ENCODE results near the gene ACAP3. TPM values are rescaled to one million over a fixed set of nuclear protein-coding genes. Genes with fewer than 3 reads are reported as not detected.

ACAP3 gene
- polyA plus RNA-seq, 3 donors = 33.2 to 35.6 (median 33.5) TPM

DNA sequence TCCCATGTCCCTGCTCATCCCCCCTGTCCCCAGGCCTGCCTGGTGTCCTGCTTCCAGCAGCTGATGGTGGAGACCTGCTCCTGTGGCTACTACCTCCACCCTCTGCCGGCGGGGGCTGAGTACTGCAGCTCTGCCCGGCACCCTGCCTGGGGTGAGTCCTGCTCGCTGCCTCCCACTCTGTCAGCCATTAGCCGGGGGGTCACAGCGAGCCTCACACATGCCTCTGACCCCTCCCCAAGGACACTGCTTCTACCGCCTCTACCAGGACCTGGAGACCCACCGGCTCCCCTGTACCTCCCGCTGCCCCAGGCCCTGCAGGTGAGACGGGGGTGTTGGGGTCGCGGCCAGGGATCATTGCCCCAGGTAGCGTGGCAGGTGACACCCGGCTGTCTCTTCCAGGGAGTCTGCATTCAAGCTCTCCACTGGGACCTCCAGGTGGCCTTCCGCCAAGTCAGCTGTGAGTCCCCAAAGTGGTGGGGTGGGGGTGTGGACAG, 17.4 kb downstream of the ACAP3 start:
- no peak for DNase-seq

DNA sequence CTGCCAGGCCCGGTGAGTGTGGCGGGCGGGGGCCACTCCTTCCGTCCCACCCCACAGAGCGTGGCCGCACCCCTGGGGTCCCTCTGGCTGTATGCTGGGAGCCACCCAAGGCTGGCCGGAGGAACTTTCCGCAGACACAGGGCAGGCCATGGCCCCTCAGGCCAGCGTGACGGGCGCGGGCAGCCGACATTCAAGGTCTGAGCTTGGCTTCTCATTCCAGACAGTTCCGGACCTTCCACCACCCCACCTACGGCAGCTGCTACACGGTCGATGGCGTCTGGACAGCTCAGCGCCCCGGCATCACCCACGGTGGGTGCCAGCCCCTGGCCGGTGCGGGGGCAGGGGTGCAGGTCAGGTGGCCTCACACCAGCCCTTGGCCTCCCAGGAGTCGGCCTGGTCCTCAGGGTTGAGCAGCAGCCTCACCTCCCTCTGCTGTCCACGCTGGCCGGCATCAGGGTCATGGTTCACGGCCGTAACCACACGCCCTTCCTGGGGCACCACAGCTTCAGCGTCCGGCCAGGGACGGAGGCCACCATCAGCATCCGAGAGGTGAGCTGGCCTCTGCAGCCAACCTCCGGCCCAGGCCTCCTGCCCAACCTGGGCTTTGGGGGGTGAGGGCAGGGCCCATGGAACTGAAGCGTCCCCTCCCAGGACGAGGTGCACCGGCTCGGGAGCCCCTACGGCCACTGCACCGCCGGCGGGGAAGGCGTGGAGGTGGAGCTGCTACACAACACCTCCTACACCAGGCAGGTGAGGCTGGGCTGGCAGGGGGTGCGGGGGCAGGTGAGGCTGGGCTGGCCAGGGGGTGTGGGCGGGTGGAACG, 20.2 kb downstream of the ACAP3 start:
- no peak for DNase-seq

DNA sequence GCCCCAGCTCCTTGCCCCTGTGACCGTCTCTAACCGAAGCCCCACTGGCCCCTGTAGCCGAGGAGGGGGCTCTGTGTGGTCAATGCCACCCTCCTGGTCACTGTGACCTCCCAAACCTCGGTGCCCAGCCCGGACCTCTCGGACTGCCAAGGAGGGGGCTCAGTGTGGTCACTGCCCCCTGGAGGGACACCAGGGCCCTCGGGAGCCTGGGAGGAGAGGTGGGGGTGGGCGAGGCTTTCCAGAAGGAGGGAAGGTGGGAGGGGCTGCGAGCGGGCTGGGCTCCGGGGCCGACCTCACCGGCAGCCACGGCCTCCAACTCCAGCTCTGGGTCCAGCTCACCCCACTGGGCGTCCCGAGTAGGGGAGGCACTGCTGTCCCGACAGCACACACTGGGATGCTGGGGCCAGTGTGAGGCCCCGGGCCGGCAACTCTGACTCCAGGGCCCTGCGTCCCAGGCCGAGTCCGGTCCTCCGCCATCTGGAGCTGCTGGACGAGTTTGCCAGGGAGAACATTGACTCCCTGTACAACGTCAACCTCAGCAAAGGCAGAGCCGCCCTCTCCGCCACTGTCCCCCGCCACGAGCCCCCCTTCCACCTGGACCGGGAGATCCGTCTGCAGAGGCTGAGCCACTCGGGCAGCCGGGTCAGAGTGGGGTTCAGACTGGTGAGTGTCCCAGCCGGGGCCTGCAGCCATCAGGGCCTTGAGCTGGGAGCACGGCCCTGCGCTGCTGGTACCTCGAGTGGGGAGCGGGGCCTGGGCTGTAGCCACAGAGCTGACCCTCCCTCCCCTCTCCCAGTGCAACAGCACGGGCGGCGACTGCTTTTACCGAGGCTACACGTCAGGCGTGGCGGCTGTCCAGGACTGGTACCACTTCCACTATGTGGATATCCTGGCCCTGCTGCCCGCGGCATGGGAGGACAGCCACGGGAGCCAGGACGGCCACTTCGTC, 21.1 kb downstream of the ACAP3 start:
- no peak for DNase-seq

DNA sequence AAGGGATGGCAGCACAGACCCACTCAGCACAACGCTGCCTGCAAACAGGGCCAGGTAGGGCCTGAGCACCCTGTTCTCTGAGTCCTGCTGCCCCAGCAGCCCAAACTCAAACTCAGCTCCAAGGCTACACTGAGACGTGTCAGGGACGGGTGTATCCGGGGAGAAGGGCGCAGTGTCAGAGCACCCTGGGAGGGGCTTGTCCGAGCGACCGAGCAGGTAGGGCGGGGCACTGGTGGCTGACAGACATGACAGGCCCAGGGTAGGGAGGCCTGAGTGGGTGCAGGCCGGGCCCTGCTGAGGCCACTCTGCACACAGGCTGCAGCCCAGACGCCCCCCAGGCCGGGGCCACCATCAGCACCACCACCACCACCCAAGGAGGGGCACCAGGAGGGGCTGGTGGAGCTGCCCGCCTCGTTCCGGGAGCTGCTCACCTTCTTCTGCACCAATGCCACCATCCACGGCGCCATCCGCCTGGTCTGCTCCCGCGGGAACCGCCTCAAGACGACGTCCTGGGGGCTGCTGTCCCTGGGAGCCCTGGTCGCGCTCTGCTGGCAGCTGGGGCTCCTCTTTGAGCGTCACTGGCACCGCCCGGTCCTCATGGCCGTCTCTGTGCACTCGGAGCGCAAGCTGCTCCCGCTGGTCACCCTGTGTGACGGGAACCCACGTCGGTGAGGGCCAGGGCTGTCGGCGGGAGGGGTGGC, 22.0 kb downstream of the ACAP3 start:
- no peak for DNase-seq

DNA sequence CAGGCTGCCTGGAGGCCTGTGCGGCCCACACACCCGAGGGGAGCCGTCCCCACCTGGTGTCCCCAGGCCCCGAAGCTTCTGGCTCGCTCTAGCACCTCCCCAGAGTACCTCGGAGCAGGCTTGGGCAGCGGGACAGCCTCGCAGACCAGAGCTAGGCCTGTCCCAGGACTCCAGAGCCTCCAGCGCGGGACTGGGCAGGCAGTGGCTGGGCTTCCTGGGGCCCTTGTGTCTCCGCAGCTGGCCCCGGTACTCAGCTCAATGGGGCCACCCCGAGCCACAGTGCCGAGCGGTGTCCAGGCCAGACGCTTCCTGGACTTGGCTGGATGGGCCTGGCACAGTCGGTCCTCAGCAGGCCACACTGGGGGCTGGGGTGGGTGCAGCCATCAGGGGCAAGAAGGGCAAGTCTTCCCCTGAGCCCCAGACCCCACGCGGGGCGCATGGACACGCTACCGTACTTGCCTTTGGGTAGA, 22.6 kb downstream of the ACAP3 start:
- DNase-seq = no peak

DNA sequence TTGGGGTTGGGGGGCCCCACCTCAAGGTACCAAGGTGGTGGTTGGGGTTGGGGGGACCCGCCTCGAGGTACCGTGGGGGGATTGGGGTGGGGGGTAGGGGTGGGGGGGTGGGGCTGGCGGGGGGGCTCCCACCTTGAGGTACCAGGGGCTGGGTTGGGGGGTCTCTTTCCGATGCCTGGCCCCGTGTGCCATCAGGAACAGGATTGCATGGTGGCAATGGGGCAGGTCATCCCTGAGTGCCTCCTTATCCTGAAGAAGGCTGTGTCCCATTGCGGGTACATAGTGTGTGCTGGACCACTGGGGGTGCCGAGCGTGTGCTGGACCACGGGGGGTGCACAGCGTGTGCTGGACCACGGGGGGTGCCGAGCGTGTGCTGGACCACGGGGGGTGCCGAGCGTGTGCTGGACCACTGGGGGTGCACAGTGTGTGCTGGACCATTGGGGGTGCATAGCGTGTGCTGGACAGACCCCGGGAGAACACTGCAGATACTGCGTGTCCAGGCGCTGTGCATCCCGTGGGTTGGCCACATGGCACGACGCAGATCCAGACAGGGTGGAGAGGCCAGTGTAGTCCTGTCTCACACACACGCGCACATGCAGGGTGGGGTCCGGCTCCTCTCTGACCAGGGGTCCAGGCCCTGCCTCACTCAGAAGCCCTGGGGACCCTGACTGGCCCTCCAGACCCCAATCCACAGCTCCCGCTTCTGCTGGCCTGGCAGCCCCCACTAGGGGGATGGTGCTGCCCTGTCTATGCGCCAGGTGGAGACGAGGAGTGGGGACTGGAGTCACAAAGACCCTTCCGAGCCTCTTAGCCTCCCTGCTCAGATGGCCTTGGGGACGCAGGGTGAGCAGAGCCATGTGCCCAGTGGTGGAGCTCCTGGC, 23.3 kb downstream of the ACAP3 start:
- no peak for DNase-seq

DNA sequence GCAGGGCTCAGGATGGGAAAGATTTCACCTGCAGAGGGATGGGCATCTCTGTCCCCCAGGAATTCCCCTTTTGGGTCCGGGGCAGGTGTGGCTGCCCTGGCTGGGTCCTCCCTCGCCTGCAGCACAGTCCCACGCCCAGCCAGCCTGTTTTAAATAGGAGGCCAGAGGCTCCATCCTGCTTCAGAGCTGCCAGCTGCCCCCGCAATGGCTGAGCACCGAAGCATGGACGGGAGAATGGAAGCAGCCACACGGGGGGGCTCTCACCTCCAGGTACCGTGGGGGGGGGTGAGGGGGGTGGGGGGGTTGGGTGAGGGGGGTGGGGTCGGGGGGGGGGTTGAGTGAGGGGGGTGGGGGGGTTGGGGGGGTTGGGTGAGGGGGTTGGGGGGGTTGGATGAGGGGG, 23.9 kb downstream of the ACAP3 start:
- peak; percentile 55 for DNase-seq

DNA sequence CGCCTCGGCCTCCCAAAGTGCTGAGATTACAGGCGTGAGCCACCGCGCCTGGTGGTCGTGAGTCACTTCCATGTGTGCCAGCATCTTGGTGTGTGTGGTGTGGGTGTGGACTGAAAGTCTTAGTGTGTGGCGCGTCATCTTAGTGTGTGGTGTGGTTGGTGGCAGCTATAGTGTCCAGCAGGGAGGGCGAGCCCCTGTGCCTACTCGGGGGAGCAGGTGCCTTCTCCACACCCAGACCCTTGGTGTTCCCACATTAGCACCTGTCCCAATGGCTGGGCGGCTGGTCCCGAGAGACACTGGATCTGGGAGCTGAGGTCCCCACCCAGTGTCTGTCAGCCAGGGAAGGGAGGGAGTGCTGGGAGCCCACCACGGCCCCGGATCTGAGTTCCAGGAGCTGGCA, 24.7 kb downstream of the ACAP3 start:
- no peak for DNase-seq

DNA sequence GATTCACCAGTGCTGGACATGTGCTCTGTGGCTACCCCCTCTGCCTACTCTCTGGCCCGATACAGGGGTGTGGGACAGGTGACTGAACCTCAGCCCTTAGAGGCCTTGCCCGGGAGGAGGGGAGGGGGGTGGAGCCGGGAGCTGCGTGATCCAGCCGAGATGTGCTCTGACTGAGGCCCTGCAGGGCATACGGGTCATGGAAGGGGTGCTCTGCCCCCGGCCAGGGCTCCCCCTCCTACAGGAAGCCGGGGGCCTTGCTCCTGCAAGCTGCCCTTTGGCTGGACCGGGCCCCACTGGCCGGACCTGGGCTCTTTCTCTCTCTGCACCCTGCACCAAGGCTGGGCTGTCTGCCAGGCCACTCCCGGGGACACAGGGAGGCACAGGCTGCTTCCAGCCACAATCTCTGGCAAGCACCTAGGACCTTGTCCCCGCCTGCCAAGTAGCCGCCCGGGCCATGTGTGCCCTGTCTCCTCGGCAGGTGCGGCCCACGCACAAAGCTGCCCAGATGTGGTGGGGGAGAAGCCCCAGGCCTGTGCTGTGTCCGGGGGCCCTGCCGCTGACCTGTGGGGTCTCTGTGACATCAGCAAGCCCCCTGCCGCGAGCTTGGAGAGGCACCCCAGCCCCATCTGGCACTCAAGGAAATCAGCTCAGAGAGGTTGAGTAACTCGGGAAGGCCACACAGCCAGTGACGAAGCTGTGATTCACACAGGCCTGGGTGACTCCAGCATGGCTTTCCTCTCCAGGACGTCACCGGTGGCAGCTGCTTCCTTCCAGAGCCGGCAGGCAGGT, 26.0 kb downstream of the ACAP3 start:
- no peak for DNase-seq

DNA sequence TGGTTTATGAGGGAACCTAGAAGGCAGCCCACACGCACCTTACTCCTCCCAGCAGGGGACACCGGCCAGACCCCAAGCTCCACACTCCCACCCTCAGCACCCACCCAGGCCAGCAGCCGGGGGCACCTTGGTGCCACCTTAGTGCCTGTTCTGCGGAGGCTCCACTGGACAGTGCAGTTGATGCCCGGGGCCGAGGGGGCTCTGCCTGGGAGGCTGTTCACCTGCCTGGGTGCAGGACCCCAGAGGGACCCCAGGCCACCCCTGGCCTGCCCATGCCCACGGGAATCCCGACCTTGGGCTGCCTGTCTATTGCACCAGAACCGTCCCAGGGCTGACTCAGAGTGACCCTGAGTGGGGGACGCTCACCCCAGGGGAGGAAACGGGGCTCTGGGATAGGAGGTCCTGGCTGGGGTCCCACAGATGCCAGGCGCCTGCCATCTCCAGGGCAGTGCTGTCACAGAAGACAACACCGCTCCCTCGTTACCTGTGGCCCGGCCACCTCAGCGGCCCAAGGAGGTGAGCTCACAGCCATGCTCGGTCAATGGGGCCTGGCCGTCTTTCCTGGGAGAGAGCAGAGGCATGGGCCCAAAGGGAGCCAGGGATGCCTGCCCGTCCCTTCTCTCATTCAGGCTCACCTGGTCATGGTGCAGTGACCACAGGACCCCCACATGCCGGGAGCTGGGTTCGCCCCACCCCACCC, 26.8 kb downstream of the ACAP3 start:
- no peak for DNase-seq

DNA sequence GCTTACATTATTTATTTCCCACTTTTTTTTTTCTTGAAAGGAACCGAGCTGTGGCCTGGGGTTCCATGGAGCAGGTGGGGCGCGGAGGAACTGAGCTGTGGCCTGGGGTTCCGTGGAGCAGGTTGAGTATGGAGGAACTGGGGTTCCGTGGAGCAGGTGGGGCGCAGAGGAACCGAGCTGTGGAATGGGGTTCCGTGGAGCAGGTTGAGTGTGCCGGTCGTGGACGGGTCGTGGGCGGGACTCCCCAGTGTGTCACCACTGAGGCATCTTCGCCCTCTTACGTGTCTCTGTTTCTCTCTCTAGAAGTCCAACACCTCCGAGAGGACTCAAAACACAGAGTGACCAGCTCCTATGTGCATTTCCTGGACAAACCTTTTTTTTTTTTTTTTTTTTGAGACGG, 28.7 kb downstream of the ACAP3 start:
- DNase-seq = no peak

DNA sequence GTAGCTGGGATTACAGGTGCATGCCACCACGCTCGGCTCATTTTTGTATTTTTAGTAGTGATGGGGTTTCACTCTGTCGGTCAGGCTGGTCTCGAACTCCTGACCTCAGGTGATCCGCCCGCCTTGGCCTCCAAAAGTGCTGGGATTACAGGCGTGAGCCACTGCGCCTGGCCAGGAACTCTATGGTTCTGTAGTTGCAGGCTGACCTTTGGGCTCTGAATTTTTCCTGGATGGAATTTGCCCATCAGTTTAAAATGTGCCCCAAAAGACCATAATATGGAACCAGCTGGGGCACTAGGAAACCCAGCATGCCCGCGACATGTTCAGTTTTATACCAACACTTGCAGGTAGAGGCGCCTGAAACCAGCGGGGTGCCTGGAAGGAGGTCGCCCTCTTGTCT, 29.1 kb downstream of the ACAP3 start:
- DNase-seq = no peak

DNA sequence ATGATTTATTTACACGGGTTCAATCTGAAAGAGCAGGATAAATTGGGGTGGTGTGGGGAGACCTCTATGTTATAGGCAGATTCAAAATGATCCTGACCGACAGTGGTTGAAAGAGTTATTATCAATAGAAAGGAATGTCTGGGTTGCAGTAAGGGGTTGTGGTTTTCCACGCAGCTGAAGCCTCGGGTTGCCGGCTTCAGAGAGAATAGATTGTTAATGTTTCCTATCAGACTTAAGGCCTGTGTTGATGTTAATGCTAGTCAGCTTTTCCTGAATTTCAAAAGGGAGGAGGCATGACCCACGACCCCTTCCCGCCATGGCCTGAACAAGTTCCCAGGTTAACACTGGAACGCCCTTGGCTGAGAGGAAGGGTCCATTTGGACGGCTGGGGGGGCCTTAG, 31.9 kb downstream of the ACAP3 start:
- no peak for DNase-seq

DNA sequence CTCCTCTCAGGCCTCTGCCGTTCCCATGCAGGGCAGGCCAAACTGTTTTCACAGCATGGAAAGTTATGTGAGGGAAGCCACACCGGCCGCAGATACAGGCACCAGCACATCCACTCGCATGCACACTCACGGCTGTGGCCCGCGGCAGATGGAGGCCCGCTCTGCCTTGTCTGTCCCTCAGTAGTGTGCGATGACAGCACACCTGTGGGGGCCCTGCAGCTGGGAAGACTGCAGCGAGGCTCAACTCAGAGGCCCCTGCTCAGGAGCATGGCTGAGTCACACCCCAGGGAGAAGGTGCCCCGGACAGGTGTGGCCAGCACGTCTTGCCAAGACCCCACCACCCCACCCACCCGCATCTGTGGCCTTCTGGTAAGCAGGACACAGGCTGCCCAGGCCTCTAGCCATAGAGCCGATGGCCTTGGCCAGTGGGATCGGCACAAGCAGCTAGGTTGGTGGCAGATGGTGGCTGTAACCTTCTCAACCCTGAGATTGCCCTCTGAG, 32.7 kb downstream of the ACAP3 start:
- no peak for DNase-seq

DNA sequence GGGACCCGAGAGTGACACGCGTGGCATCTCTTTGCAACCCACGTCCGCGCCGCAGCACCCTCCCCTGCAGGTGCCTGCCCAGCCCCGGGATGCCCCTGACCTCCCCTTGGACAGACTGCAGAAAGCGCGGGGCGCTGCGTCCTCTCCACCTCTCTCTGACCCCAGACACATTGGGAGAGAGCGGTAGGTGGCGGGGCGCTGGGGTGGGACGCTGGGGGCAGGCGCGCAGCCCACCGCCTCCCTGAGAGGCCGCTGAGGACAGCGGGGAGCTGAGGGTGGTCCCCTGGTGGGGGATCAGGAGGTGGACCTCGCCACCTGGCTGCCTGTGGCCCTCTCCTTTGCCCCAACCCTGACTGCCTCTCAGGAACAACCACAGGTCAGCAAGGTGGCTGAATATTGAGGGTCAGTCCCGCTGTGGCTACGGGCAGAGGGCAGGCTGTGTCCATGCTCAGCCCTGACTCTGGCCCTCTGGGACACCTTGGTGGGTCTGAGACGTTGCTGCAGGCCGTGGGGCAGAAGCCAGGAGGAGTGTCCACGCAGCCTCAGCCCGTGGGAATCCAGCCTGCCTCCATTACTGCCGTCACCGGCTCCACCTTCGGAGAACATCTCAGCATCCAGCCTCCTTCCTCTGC, 33.3 kb downstream of the ACAP3 start:
- no peak for DNase-seq

DNA sequence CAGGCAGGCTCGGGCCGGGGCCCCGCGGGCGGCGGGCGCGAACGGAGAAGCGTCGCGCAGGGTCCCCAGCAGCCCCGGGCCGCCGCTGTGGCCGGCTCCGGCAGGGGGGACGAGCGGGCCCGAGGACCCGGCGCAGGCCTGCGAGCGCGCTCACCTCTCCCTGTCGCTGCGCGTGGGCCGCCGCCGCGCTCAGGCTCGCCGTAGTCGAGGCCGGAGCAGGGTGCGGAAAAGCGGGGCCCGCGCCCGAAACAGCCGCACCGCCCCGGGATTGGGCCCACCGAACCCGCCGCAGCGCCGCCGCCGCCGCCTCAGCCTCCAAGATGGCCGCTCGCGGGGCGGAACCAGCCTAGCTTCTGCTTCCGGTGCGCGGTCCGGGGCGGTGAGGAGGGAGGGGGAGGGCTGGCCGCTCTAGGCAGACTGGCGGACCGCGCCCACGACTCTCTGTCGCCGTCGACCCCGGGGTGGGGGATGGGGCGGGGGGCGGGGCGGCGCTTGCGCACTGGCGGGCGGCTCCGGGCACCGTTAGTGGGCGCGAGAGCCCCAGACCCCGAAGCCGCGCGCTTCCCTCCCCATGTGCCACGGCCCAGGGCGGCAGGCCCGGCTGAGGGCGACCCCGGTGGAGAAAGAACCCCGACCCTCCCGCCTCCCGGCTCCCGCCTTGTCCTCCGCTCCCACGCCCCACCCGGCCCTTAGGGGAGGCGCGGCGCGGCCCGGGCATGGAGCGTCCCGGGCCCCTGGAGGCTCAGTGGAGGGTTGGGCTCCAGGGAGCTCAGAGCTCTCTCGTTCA, 34.0 kb downstream of the ACAP3 start, which contains the start of gene UBE2J2:
Gene UBE2J2 (minus strand): TSS at position 343 of the 787 bp plus-strand sequence. CDS start 5,862 bp downstream, outside the sequence.
- DNase-seq = peak; percentile 89

DNA sequence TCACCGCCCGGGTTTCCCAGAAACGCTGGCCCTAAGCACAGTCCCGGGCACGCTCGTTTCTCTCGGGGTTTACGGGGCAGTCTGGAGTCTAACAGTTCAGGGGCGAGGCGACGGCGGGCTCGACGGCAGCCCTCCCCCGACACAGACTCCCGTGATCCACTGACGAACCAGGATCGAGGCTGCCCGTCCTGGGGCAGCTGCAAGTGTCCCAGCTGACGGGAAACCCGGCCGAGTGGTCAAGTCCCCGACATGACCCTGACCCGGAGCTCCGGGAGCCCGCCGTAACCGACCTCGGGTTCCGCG, 34.6 kb downstream of the ACAP3 start:
- DNase-seq = no peak
